ENCODE measurements around the gene BBX. TPM values are rescaled to one million over a fixed set of nuclear protein-coding genes. Genes with fewer than 3 reads are reported as not detected.
A peak's percentile ranks its signal among the peaks of the same experiment; 100 is the strongest.

The BBX gene
- total and polyA plus RNA-seq, 2 of the 4 experiments (the other 2 are of a cell fraction): 13.6 to 107 TPM

DNA sequence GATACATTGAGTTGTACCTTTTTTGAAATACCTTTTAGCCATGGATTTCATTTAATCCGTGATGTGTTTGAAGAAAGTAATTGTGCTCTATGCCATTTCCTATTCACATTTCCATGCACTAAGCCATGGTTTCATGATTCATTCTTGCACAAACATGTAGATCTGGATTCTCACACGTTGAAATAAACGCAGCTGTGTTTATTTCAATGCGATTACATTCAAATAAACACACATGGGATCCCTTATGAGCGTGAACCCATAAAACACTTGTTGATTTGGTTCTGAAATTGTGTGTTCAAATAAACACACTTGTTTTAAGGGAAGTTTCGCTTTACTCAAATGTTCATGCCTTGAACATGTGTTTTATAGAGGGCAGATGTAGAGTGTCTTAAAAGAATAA lies 39.2 kb downstream of the BBX start:
- Histone ChIP-seq H3K18ac (ENCODE audit: low read depth, low read length) (no peak overlapping the region), H3K23ac (ENCODE audit: low read depth, low read length) (no peak overlapping the region), H2BK120ac (ENCODE audit: low read depth, low read length) (no peak overlapping the region), H3K27ac (ENCODE audit: insufficient read depth, low read length) (no peak overlapping the region), H2BK5ac (ENCODE audit: low read depth, low read length, poor library complexity, severe bottlenecking) (no peak overlapping the region), H3K4me1 (ENCODE audit: control insufficient read depth, insufficient read depth, low read length) (peaks cover 4% of the 10 kb centered on the region), H4K8ac (ENCODE audit: low read depth in 2 of 2, low read length in 2 of 2) (no peak overlapping the region), H3K27me3 (ENCODE audit: control insufficient read depth, insufficient read depth, low read length) (no peaks in the 10 kb centered on the region), H4K5ac (ENCODE audit: low read depth, low read length) (no peak overlapping the region), H3K9me1 (ENCODE audit: insufficient read depth, low read length) (0 out of 2 replicates have a peak, but pooled peaks cover 2% of the 10 kb centered on the region), H4K20me1 (ENCODE audit: insufficient read depth, low read length) (peaks cover 4% of the 10 kb centered on the region; the same call in 1 of the 2 replicates), H3K4me2 (ENCODE audit: low read depth, low read length) (peak overlapping the region; percentile 42; the same call in 1 of the 2 replicates), H2BK15ac (ENCODE audit: low read depth, low read length) (no peak overlapping the region), H3K56ac (ENCODE audit: extremely low read depth, insufficient read depth, low read length) (no peak overlapping the region), H2BK20ac (ENCODE audit: low read depth, low read length) (no peak overlapping the region), H3K4ac (ENCODE audit: low read depth, low read length) (no peak overlapping the region), H3K79me1 (ENCODE audit: low read depth in 1 of 2, low read length in 2 of 2) (peaks cover 9 to 15% of the 10 kb centered on the region in 2 experiments), H3K9me3 (ENCODE audit: control insufficient read depth, insufficient read depth, low read length) (no peaks in the 10 kb centered on the region), H2AK9ac (replicated peaks; ENCODE audit: low read depth, low read length, poor library complexity) (no peak overlapping the region), H2AK5ac (ENCODE audit: low read depth, low read length) (no peak overlapping the region), H3K36me3 (ENCODE audit: control insufficient read depth, insufficient read depth, low read length) (no peaks in the 10 kb centered on the region), H3K14ac (replicated peaks; ENCODE audit: low read depth, low read length) (no peak overlapping the region), H4K91ac (ENCODE audit: insufficient read depth, low read depth, low read length) (no peak overlapping the region), H3K4me3 (ENCODE audit: insufficient read depth, low read depth, low read length) (no peak overlapping the region), H3K9ac (ENCODE audit: low read depth, low read length) (no peak overlapping the region), H2AFZ (replicated peaks; ENCODE audit: low read length, poor library complexity) (no peak overlapping the region)
- no TSS peak for BruUV-seq (replicated peaks)
- TF ChIP-seq CEBPB (IDR thresholded peaks at IDR 0.05; ENCODE audit: low read depth, low read length) (peak; percentile 60), MAZ (IDR thresholded peaks at IDR 0.05; ENCODE audit: borderline replicate concordance, low read depth, low read length) (no peak), SMC3 (IDR thresholded peaks at IDR 0.05; ENCODE audit: low read depth, low read length) (no peak), BHLHE40 (IDR thresholded peaks at IDR 0.05; ENCODE audit: low read depth, low read length) (0 out of 2 replicates have a peak, but pooled peaks have one; percentile 31), MXI1 (IDR thresholded peaks at IDR 0.05; ENCODE audit: borderline replicate concordance, low read depth, low read length) (no peak)
- DNase-seq: peak; percentile 85
- ChIA-PET CTCF (interaction anchor here (1.2 kb wide), 1 partner anchor 19 kb away, joined by 3 read pairs; no protein-coding TSS in a partner anchor), POLR2A (ENCODE audit: unreplicated experiment) (no interaction called here)
- dilution Hi-C loops (cut with HindIII; ENCODE audit: low sequenced_read_pairs, unreplicated experiment) (no loop called here), intact Hi-C loops (cut with micrococcal nuclease) (no loop called here), in situ Hi-C loops (cut with MboI; ENCODE audit: low sequenced_read_pairs) (no loop called here)
- no CpG with 5 or more reads among the region's 6 CpGs for WGBS, 2 experiments (ENCODE audit: extremely low coverage in 2 of 2, insufficient read length in 1 of 2)
- ATAC-seq (ENCODE audit: low read depth): peak; percentile 77

Data from IMR-90 (cell line).